GM06990 (cell line): ENCODE data around the gene PDGFA.

Experiments used
- DNase-seq: peaks from one replicate; pipeline ENCODE4 v3.0.0-alpha.2; 2011; ENCODE audit not compliant: insufficient read length; ENCODE audit errors: extremely low read depth
- H3K27me3 ChIP-seq: replicated peaks from 2 replicates; pipeline ENCODE4 v1.6.0; 2011; ENCODE audit warnings: low read length; ENCODE audit not compliant: control insufficient read depth, insufficient read depth
- H3K36me3 ChIP-seq: 2 replicates; pipeline ENCODE4 v1.5.1; 2011; ENCODE audit warnings: low read length; ENCODE audit not compliant: control insufficient read depth, insufficient read depth
- H3K4me3 ChIP-seq: replicated peaks from 2 replicates; pipeline ENCODE4 v1.5.1; 2011; ENCODE audit warnings: low read depth, mild to moderate bottlenecking, control low read depth, low read length
- CTCF ChIP-seq: IDR thresholded peaks from 2 replicates; pipeline ENCODE4 v1.5.1; 2011; ENCODE audit warnings: low read length, control low read depth, mild to moderate bottlenecking, inconsistent platforms; ENCODE audit not compliant: insufficient read depth, poor library complexity, severe bottlenecking

Gene PDGFA

GRCh38 chr7:461117-461452 lies 58.6 kb downstream of the PDGFA start:
- Histone ChIP-seq H3K36me3 (no peaks in the 10 kb centered on the region), H3K27me3 (no peaks in the 10 kb centered on the region), H3K4me3 (no peak overlapping the region)
- no peak for DNase-seq
- no peak for TF ChIP-seq CTCF

GRCh38 chr7:460374-461116 lies 59.1 kb downstream of the PDGFA start:
- H3K36me3 ChIP-seq: no peaks in the 10 kb centered on the region
- DNase-seq: no peak
- H3K27me3 ChIP-seq: no peaks in the 10 kb centered on the region
- TF ChIP-seq CTCF: no peak
- no peak overlapping the region for H3K4me3 ChIP-seq

GRCh38 chr7:459584-460373 lies 59.9 kb downstream of the PDGFA start:
- DNase-seq: no peak
- TF ChIP-seq CTCF: no peak
- Histone ChIP-seq H3K27me3 (no peaks in the 10 kb centered on the region), H3K4me3 (no peak overlapping the region), H3K36me3 (no peaks in the 10 kb centered on the region)

GRCh38 chr7:458511-459245 lies 61.0 kb downstream of the PDGFA start:
- no peaks in the 10 kb centered on the region for H3K36me3 ChIP-seq
- DNase-seq: no peak
- TF ChIP-seq CTCF: no peak
- no peaks in the 10 kb centered on the region for H3K27me3 ChIP-seq
- H3K4me3 ChIP-seq: no peak overlapping the region

- TF ChIP-seq CTCF: no peak
- DNase-seq: no peak
- H3K4me3 ChIP-seq: no peak overlapping the region
- no peaks in the 10 kb centered on the region for H3K36me3 ChIP-seq
- H3K27me3 ChIP-seq: no peaks in the 10 kb centered on the region
Measured at GRCh38 chr7:457814-458510, 61.7 kb downstream of the PDGFA start.
